ENCODE results near the gene FMNL1.

The FMNL1 gene

GRCh38 chr17:45232514-45233422, 11.1 kb downstream of the FMNL1 start:
- H3K4me1 ChIP-seq (ENCODE audit: insufficient read depth, poor library complexity, severe bottlenecking): peaks cover 27% of the 10 kb centered on the region
- no peak for TF ChIP-seq CTCF (IDR thresholded peaks at IDR 0.05; ENCODE audit: poor library complexity, severe bottlenecking)
- H3K4me3 ChIP-seq (ENCODE audit: severe bottlenecking): no peak overlapping the region
- H3K36me3 ChIP-seq (ENCODE audit: low read depth): no peaks in the 10 kb centered on the region
- H3K27ac ChIP-seq (ENCODE audit: poor library complexity, severe bottlenecking): no peak overlapping the region
- ATAC-seq (ENCODE audit: low read depth) (no peak), DNase-seq (ENCODE audit: low spot score) (no peak)
- no peaks in the 10 kb centered on the region for H3K9me3 ChIP-seq (ENCODE audit: severe bottlenecking)
- no peaks in the 10 kb centered on the region for H3K27me3 ChIP-seq (ENCODE audit: insufficient read depth, poor library complexity, severe bottlenecking)

GRCh38 chr17:45233423-45233924, 11.8 kb downstream of the FMNL1 start:
- Histone ChIP-seq H3K36me3 (ENCODE audit: low read depth) (no peaks in the 10 kb centered on the region), H3K9me3 (ENCODE audit: severe bottlenecking) (no peaks in the 10 kb centered on the region), H3K27me3 (ENCODE audit: insufficient read depth, poor library complexity, severe bottlenecking) (no peaks in the 10 kb centered on the region), H3K4me1 (ENCODE audit: insufficient read depth, poor library complexity, severe bottlenecking) (peaks cover 20% of the 10 kb centered on the region), H3K27ac (ENCODE audit: poor library complexity, severe bottlenecking) (no peak overlapping the region), H3K4me3 (ENCODE audit: severe bottlenecking) (no peak overlapping the region)
- TF ChIP-seq CTCF (IDR thresholded peaks at IDR 0.05; ENCODE audit: poor library complexity, severe bottlenecking): no peak
- ATAC-seq (ENCODE audit: low read depth) (no peak), DNase-seq (ENCODE audit: low spot score) (peak; percentile 53)

- H3K9me3 ChIP-seq (ENCODE audit: severe bottlenecking): no peaks in the 10 kb centered on the region
- peaks cover 7% of the 10 kb centered on the region for H3K4me1 ChIP-seq (ENCODE audit: insufficient read depth, poor library complexity, severe bottlenecking)
- ATAC-seq (ENCODE audit: low read depth) (peak; percentile 15; the same call in 2 of the 3 replicates), DNase-seq (ENCODE audit: low spot score) (peak; percentile 52)
- no peak overlapping the region for H3K27ac ChIP-seq (ENCODE audit: poor library complexity, severe bottlenecking)
- no peak for TF ChIP-seq CTCF (IDR thresholded peaks at IDR 0.05; ENCODE audit: poor library complexity, severe bottlenecking)
- H3K4me3 ChIP-seq (ENCODE audit: severe bottlenecking): no peak overlapping the region
- H3K36me3 ChIP-seq (ENCODE audit: low read depth): no peaks in the 10 kb centered on the region; the same call in 1 of the 2 replicates
- H3K27me3 ChIP-seq (ENCODE audit: insufficient read depth, poor library complexity, severe bottlenecking): no peaks in the 10 kb centered on the region
Measured at GRCh38 chr17:45234641-45235415, 13.1 kb downstream of the FMNL1 start.

GRCh38 chr17:45235416-45236281, 14.0 kb downstream of the FMNL1 start:
- no peaks in the 10 kb centered on the region for H3K9me3 ChIP-seq (ENCODE audit: severe bottlenecking)
- no peak overlapping the region for H3K27ac ChIP-seq (ENCODE audit: poor library complexity, severe bottlenecking)
- ATAC-seq (ENCODE audit: low read depth) (peak; percentile 49; the same call in 1 of the 3 replicates), DNase-seq (ENCODE audit: low spot score) (no peak)
- peak; percentile 84 for TF ChIP-seq CTCF (IDR thresholded peaks at IDR 0.05; ENCODE audit: poor library complexity, severe bottlenecking)
- peaks cover 3% of the 10 kb centered on the region for H3K4me1 ChIP-seq (ENCODE audit: insufficient read depth, poor library complexity, severe bottlenecking)
- H3K27me3 ChIP-seq (ENCODE audit: insufficient read depth, poor library complexity, severe bottlenecking): no peaks in the 10 kb centered on the region
- no peaks in the 10 kb centered on the region; the same call in 1 of the 2 replicates for H3K36me3 ChIP-seq (ENCODE audit: low read depth)
- H3K4me3 ChIP-seq (ENCODE audit: severe bottlenecking): no peak overlapping the region

Measured in RWPE2 (cell line).